Measurements from ENCODE around the gene NUAK1.
"Not testable (repeated sequence)": the region's sequence is repeated elsewhere in the genome, so short reads cannot be mapped to it uniquely, and the experiment has no call there.

NUAK1 gene

DNA sequence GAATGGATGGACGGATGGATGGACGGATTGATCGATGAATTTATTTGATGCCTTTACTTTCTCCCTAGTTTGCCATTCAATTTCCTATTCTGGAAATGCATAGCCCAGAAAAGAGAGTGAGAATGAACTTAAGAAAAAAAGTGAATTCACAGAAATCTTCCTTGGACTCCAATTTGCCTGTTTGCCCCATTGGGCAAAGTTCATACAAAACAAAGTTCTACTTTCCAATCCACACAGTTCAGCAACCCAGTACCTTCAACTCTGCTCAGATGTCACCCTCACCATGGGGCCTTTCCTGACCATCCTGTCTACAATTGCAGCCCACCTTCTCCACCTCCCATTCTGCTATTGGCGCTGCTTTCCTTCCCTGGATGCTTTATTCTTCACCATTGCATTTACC lies 8.2 kb upstream of the NUAK1 start:
- no peak for DNase-seq

DNA sequence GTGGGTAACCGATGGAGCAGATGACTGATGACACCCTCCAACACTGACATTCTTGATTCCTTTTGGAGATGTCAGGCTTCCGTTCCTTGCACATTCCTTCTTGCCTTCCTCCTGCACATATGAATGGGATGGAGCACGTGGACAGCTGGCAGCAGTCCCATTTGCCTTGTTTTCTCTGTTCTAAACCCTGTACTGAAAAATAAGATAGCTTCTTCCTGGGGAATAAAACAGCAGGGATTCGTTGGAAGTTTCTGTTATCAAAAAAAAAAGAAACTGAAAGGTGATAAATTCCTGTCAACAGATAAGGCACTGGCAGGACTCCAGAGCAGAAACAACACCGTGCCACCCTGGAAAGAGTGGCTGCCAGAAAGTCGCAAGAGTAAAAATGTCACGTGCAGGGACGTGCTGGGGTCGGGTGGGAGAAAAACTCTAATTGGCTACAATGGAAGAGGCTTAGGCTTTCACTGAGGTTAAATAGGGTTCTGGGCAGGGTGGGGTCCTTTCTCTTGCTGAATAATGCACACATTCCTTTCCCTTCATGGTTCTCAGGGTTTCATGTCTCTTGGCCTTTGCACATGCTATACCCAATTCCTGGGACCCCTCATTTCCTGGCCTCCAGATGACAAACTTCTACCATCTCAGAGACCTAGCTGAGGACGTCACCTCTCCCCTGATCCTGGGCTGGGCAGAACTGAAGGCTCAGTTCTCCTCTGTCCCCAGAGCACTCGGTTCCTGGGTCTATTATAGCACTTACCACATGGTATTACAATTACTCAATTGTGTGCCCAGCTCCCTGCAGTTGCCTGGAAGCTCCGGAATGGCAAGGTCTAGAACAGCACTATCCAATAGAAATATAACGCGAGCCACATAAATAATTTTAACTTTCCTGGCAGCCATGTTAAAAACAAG lies 7.0 kb upstream of the NUAK1 start:
- no peak for DNase-seq

DNA sequence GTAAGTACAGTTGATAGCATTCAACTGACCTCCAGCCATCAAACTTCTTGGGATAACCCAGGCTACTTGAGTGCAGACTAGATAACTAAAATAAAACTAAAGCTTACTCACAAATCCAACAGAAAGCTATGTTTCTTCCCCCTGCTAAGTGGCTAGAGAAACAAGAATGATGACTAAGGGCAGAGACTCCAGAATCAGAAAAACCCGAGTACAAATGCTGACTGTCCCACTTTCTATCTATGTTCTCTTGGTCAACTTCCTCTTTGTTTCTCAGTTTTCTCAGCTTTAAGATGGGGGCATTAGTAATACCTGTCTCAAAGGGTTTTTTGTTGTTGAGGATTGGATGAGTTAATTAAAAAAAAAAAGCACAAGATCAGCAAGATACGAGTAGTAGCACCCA lies 6.1 kb upstream of the NUAK1 start:
- DNase-seq: no peak

DNA sequence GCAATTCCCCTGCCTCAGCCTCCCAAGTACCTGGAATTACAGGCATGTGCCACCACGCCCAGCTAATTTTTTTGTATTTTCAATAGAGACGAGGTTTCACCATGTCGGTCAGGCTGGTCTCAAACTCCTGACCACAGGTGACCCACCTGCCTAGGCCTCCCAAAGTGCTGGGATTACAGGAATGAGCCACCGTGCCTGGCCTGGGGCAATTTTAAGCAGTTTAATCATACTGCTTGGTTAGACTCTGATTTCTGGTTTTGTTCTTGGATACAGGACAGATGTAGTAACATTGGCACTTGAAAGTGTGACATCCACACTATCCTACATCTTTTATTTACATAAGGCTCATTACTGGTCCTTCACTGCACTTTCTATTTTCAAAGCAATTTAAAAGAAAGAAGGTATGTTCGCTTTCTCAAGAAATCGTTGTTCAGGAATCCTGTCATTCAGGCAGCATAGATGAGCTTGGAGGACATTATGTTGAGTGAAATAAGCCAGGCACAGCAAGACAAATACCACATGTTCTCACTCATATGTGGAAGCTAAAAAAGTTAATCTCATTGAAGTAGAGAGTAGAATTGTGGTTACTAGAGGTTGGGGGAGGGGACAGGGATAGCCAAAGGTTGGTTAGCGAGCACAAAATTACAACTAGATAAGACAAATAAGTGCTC lies 4.0 kb upstream of the NUAK1 start:
- DNase-seq: no peak

DNA sequence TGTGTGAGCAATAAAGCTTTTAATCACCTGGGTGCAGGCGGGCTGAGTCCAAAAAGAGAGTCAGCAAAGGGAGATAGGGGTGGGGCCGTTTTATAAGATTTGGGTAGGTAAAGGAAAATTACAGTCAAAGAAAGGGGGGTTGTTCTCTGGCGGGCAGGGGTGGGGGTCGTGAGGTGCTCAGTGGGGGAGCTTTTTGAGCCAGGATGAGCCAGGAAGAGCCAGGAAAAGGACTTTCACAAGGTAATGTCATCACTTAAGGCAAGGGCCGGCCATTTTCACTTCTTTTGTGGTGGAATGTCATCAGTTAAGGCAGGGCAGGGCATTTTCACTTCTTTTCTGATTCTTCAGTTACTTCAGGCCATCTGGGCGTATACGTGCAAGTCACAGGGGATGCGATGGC lies 3.2 kb upstream of the NUAK1 start:
- DNase-seq: not testable (repeated sequence)

DNA sequence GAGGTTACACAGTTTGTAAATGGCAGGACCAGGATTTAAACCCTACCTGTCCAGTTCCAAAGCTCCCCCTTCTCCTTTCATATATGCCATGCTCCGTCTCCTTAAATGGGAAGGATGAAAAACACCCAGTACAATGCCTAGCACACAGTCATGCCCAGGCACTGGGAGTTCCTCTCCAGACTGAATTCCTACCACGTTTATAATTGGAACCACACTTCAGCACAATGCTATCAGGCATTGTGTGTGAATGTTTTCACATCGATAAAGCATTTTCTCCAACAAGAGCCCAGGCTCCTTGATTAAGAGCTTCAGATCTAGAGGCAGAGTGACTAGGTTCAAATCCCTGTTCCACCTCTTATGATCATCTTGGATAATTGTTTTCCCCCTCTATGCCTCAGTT lies 2.7 kb upstream of the NUAK1 start:
- DNase-seq: no peak

DNA sequence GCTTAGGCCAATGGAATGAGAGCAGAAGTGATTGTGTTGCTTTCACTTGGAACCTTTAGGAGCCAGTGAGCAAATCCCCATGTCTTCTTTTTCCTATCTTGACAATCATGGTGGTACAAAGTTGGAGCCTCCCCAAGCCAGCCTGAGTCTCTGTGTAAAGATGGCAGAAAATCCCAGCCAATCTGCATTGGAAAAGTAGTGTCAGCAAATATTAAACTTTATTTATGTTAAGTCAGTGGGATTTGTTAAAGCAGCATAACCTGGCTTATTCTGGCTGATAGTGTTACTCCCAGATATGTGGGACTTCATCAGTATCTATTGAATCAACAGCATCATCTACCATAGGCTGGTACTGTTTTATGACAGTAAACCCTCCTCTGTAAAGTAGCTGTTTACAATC lies 2.2 kb upstream of the NUAK1 start:
- DNase-seq: no peak

DNA sequence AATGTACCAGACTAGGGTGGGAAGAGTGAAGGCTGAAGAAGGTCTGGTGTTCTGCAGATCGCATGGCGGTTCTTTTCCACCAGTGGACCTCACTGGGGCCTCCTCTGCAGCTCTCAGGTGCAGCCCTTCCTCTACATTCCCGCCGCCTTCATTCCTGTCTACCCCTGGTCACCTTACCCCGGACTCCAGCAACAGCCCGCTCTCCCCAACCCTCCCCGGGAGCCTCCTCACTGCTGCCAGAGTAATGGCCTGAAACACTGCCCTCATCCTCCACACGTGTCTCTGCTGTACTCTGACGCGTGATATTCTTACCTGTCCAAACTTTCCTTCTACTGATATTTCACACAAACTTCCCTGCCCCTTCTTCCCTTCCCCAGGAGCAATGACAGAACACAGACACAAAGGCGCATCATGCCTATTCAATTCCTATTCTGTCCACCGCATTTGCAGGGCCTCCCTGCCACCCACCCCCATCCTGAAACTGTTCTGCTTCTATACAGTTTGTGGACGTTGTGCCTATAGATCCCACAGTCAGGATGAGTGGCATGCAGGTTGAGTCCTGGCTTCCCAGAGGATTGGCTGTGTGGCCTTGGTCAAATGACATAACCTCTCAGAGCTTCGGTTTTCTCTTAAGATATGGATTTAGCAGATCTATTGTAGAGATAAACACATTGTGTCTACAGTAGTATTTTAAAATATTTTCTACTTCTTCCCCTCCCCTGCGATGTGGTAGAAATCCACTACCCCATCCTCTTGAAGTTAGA lies 1.7 kb upstream of the NUAK1 start:
- no peak for DNase-seq

DNA sequence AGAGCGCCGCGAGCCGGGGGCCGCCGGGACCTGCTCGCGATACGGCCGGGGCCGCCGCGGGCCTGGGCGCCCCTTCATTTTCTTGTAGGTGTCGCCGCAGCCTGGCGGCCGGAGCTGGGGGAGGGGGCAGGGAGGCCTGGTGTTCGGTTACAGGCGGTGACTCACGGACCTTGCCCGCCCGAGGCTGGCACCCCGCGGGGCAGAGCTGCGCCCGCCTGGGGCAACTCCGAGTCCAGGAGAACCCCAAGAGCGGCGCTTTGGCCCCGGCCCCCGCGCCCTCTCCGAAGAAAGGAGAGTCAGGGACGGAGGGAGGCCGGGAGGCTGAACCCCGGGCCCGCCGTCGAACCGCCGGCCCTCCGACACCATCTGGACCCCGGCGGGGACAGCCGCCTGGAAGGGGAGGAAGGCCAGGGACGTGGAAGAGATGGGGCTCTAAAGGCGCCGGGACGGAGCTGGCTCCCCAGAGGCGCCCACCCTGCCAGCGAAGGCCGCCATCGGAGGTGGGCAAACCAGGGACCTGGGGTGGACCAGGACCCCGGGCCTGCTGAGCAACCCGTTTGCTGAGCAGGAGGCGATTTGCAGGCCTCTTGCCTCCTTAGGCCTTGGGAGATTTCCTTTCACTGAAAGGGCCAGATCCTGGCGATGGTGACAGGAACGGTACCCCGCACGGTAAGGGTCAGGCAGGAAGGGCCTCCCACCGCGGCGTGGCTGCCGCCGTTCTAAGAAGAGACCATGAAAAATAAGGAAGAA lies 843 bp upstream of the NUAK1 start:
- no peak for DNase-seq

DNA sequence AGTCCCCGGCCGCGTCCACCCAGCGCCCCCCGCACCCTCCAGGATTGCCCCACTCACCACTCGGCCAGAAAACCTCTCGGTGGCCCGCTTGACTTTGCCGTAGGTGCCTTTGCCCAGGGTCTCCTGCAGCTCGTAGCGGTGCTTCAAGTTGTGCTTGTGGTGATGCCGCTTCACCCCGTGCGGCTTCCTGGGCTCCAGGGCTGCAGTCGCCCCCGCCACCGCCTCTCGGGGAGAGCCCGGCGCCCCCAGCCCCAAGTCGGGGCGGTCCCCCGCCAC lies 459 bp downstream of the NUAK1 start:
- DNase-seq: no peak

DNA sequence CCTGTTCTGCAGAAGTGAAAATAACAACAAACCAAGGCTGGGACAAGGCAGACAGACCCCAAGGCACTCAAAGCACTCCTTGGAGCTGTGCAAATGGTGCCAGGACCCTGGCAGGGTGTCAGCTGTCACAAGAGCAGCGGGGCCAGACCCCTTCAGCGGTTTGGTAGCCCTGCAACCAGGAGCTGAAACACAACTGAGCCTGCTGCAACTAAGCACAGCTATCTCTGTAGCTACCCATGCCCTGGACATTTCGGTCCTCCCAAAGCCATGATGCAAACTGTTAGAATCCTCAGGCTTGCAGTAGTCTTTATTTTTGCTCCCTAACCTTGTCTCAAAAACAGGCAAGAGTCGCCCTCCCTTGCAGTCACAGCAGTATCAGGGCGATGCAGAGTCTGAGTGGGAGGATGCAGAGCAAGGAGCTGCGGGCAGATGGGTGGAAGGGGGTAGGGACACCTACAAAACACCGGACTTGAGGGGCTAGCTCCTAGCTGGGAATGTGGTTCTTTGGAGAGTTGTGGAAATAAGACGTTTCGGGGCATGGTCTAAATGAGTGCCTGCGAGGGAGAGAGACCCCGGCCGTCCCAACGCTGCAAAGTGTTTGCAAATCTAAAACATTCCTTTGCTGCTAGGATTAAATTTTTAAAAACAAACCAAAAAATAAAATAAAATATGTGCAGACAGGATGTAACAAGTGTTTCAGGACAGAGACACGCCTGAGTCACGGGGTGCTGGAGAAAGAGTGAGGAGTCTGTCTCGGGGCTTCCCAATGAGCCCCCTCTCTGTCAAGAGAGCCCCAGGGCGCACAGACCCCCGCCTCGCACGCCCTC lies 1.0 kb downstream of the NUAK1 start:
- no peak for DNase-seq

DNA sequence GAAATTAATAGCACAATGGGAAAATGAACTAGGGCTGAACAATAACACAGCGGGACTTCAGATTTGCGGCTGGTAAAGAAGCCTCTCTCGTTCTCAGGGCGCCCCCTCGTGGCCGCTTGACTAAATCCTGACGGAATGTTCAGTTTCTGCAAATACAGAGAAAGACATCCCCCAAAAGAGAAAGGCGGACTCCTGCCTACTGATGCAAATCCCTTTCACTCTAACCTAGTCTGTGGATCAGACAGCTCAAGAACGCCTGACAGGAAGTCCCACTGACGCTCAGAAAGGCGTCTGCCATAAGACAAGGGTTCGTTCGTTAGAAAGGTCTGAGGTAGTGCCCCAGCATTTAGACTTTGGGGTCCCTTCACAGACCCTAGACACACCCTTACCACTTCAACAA lies 2.5 kb downstream of the NUAK1 start:
- DNase-seq: peak; percentile 86

DNA sequence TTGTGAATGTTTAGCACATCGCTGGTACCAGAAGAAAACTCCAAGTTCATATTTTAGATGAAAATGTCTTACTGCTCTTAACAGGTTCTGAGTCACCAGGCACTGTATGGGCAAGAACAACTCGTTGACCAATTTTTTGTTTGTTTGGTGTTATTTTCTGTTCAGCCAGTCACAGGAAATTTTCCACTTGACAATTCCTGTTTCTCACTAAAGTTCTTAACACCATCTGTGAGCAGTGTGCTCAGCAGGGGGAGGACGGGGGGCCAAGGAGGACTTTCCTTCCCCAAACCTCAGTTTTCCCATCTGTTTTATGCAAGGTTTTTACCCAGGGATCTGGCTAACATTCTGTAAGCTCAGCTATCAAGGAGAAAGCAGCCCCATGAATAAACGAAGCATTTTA lies 3.0 kb downstream of the NUAK1 start:
- DNase-seq: no peak

DNA sequence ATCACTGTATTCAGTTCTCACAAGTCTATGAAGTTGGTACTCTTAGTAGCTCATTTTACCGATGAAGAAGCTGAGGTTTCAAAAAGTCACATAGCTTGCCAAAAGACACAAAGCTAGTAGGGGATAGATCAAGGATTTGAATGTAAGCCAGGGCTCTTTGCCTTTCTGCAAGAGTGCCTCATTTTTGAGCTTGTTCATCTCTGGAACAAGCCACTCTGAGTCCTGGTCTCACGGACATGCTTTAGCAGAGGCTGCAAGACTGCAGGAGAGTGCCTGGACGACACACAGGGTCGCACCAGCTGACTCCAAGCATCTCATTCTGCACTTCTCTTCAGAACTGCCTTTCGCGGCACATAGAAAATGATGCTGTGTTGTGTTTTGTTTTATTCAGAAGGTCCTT lies 3.7 kb downstream of the NUAK1 start:
- DNase-seq: no peak

DNA sequence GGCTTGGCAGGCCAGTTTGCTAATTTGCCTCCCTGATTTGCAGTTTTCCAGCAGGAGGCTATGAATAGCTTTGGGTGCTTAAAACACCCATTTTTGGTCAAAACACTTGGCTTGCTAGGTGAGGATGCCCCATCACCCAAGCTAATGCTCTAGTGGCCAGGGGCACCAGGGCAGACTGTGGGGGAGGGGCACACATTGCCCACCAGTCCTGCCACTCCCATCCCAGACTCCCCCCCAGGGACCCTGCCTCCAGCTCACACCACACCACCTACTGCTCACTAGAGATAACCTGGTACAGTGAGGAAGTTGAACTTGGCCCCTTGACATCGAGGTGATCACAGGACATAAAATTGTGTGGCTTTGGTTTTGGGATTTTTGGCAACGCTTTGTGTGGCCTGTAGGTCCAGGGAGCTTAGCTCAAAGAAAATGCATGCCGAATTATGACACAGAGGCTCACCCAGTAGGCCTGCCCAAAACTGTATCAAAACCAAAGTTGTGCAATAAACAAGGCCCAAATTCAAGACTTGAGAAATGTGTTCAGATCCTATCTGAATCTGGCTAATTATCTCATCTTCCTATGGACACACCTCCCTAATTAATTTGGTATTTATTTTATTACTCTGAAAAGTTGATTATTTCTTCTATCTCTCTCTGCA lies 4.3 kb downstream of the NUAK1 start:
- no peak for DNase-seq

DNA sequence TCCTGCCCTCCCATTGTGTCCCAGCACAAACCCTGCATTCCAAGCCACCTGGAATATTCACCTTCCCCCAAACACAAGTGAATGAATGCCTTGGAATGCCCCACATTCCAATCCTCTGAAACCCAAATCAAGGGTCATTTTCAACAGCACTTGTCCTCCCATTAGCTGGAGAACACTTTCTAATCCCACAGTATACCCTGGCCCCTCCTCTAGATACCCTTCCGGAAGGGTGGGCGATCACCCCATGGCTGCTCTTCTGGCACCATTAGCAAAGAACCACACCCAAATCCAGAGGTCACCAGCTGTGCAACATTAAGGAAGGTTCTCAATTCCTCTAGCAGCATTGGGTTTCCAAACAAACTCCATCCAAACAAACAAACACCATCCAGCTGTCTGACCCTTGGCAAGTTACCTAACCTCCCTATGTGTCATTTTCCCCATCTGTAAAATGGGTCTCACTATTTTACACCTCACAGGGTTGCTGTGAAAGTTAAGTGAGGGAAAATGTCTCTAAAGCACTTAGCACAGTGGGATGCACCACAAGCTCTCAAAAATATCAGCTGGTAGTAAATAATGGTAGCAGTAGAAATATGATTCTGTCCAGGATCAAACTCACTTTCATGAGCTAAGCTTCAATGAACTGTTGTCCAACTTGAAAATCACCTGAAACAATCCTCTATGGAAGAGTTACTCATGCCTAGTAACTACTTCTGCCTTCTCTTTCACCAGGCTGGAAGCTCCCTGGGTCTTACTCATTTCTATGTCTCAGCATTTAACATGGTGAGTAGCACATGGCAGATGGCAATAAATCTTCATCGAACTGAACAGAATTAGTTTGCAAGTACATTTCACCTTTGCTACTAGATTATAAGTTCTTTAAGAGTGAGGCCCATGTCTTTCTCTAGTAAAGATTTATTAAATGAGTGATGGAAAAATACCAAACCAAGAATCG lies 5.3 kb downstream of the NUAK1 start:
- no peak for DNase-seq

DNA sequence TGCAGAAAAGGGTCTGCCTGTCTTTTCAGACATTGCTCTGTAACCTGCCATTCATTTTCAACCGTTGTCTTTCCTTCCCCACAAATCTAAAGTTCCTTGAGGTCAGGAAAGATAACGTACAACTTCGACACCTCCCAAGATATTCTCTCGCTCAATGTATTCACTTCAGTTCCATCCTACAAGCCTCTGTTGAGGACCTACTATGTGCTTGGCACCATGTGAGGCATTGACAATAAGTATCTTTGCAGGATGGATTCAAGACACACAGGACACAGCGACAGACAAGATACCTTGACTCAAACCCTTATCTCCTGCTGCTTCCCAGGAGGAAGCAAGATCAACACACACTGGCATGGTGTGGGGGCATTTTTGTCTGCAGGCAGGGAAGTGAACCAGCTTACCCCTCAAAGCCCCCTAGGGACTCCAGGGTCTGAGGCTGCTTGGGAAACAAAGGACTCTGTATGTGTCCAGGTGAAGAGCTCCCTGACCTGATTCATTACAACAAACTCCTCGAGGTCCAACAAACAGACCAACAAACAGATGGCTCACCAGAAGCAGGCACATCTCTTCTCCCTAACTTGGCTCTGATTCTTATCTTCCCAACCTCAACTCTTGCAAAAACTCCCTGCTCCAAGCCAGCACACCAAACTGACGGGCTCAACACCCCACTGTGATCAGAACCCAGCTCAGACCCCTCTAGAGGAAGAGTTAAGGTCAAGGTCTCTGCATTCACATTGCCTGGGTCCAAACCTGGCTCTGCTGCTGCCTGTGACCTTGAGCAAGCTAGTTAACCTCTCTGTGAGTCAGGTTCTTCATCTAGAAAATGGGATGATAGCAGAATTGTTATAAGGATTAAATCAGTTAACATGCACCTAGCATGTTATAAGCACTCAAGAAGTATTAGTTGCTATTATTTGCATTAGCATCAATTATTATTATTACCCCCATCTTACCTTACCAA lies 6.3 kb downstream of the NUAK1 start:
- DNase-seq: no peak

DNA sequence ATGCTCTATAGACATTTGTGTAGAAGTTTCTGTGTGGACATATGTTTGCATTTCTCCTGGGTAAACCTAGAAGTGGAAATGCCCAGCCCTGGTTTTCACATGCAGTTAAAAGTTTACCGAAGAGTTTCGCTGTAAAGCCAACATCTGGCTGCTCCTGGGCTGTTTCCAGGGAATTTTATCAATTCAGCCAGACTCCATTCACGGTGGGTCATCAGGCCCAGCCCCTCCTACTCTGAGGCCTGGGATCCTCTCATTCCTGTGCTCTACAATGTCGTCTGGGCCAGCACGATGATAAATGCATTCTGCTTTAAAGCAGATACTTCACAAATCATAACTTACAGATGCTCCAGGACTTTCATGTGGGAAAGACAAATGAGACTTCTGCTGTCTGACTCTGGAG lies 7.1 kb downstream of the NUAK1 start:
- no peak for DNase-seq

DNA sequence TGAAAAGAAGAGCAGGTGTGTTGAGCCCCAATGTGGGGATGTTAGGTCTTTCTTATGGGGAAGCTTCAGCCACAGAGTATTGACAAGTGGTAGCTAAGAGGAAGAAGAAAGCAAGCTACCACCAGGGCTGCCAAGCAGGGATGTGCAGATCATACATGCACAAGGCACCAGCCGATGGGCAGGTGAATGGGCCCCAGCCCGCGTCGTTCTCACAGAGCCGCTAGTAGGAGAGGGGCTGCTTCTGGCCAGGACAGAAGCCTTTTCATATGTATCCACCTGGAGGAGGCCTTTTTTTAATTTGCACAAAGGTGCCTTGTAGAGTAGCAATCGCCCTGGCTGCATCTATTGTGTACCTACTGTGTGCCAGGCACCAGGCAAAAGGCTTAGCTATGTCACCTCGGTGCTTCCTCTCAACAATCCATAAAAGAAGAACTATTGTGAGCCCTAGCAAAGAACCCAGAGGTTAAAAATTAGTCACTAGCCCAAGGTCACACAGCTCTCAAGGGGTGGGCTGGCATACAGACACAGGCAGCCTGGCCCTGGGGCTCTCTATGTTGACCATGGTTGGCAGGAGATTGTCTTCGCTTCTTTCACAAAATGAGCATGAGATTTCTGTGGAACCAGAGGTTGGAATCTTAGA lies 8.2 kb downstream of the NUAK1 start:
- no peak for DNase-seq

Measured in NCI-H1694 (cell line).